DMS79 treated with DMSO at 0.1 percent for 48 hours (cell line): ENCODE measurements around the gene LFNG.
"Not testable (repeated sequence)": the region's sequence is repeated elsewhere in the genome, so short reads cannot be mapped to it uniquely, and the experiment has no call there.

ENCODE experiments used
- DNase-seq: peaks from one replicate; lab custom pipeline; 2025; lab: John Stamatoyannopoulos, UW

LFNG gene

GRCh38 chr7:2544541-2545188 is 25.1 kb downstream of the LFNG start:
- no peak for DNase-seq

- no peak for DNase-seq
Observed at GRCh38 chr7:2545746-2546425, 26.3 kb downstream of the LFNG start.

- no peak for DNase-seq
Observed at GRCh38 chr7:2546776-2547586, 27.4 kb downstream of the LFNG start.

GRCh38 chr7:2551418-2551817 is 31.8 kb downstream of the LFNG start:
- DNase-seq = no peak

DNA sequence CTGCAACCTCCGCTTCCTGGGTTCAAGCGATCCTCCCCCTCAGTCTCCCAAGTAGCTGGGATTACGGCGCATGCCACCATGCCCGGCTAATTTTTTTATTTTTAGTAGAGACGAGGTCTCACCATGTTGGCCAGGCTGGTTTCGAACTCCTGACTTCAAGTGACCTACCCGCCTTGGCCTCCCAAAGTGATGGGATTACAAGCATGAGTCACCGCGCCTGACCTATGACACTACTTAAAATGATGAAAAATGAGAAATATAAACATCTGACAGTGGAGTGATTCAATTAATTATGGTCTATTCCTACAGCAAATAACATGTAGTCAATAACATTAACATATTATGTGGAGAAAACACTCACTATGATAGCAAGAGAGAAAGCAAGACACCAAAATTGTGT is 33.5 kb downstream of the LFNG start:
- DNase-seq = no peak

- DNase-seq = no peak
Observed at GRCh38 chr7:2553831-2554581, 34.4 kb downstream of the LFNG start.

- DNase-seq = no peak
Observed at GRCh38 chr7:2554661-2555111, 35.1 kb downstream of the LFNG start.

DNA sequence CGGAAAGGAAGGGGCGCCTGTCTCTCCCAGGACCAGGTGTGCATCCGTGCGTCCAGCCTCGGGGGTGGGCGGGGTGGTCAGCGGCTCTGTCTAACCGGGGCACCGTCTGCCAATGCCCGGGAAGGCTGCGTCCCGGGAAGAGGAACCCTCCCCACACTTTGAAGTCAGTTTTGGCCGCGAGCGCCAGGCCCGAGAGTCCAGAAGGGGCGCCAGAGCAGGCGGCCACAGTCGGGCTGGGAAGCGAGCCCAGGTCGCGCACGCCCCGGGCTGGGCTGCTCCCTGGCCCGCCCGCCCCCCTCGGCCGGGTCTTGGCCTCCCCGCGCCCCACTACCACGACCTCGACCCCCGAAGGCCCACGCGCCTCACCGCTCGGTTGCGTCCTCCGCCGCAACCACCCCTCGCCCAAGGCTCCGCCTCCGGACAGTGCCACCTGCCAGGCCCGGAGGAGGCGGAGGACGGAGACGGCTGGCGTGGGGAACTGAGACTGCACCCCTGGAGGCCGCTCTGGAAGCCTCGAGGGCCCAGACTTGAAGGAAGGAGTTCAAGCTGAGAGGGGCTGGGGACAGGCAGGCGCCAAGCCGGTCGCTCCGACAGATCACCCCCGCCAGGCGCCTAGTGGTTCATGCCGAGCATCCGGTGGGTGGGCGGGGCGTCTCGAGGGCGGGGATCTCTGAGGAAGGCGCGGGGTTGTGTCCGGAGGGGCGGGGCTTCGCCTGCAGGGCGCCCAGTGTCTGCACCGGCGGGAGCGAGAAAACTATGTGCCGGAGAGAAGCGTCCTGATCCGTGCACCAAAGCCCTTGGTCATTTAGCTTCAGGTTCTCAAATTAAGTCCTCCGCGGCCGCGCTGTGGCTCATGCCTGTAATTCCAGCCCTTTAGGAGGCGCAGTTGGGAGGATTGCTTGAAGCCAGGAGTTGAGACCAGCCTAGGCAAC is 35.8 kb downstream of the LFNG start, which contains the start of gene BRAT1:
Gene BRAT1 (minus strand): TSS at position 404 of the 932 bp plus-strand sequence. CDS start 1,093 bp downstream, outside the sequence.
- peak; percentile 87 for DNase-seq

DNA sequence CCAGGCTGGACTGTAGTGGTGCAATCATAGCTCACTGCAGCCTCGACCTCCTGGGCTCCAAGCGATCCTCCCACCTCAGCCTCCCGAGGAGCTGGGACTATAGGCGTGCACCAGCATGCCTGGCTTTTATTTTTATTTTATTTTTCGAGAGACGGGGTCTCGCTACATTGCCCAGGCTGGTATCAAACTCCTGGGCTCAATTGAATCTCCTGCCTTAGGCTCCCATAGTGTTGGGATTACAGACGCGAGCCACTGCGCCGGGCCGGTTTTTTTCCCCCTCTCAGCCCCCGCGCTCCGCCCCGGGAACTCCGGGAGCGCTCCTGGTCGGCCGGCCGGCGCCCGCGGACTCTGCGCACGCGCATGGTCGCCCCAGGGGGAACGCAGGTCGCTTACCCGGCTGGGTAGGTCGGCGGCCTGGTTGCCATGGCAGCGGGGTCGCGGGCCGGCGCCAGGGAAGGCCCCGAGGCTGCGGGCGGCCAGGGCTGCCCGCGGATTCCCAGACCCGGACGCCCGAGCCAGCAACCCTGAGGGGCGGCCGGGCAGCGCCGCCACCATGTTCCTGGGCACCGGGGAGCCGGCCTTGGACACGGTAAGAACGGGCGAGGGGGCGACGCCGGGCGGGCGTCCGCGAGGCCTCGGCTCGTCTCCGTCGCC is 39.2 kb downstream of the LFNG start, which contains the start of gene IQCE:
Gene IQCE (plus strand): TSS at position 351 of the 654 bp plus-strand sequence. CDS start 203 bp downstream, at position 554.
- DNase-seq = peak; percentile 77

- no peak for DNase-seq
Observed at GRCh38 chr7:2559283-2559950, 39.8 kb downstream of the LFNG start.

DNA sequence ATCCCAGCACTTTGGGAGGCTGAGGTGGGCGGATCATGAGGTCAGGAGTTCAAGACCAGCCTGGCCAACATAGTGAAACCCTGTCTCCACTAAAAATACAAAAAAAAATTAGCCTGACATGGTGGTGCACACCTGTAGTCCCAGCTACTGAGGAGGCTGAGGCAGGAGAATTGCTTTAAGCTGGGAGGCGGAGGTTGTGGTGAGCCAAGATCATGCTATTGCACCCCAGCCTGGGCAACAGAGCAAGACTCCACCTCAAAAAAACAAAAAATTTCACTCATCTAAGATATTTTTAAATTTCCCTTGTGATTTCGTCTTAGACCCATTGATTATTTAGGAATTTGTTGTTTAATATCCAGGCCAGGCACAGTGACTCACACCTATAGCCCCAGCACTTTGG is 44.4 kb downstream of the LFNG start:
- not testable (repeated sequence) for DNase-seq

GRCh38 chr7:2564970-2565540 is 45.5 kb downstream of the LFNG start:
- DNase-seq = peak; percentile 10

- no peak for DNase-seq
Observed at GRCh38 chr7:2566348-2566889, 46.8 kb downstream of the LFNG start.

GRCh38 chr7:2566890-2567678 is 47.5 kb downstream of the LFNG start:
- no peak for DNase-seq

DNA sequence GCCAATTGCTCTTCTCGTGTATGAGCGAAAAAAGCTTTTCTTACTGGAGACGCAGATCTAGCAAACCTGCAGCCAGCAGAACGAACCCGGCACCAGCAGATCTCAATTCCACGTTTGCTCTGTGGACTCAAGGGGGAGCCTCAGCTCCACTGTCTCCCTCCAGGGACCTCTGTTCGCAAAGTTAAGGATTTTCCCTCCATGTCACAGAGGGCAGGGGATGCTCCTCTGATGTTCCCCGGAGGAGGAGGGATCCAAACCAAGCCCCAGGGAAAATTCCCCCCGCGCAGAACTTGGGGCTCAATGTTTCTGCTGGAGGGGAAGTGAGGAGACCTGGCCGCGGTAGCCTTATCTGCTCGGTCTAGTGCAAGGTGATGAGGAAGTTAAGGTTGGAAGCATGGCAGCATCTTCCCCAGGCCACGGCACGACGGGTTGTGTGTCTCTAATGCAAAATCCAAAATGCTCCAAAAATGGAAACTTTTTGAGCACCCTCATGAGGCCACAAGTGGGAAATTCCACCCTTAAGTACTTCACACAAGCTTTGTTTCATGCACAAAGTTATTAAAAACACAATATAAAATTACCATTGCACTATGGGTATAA is 48.2 kb downstream of the LFNG start:
- DNase-seq = peak; percentile 4

- DNase-seq = no peak
Observed at GRCh38 chr7:2568521-2569223, 49.1 kb downstream of the LFNG start.

DNA sequence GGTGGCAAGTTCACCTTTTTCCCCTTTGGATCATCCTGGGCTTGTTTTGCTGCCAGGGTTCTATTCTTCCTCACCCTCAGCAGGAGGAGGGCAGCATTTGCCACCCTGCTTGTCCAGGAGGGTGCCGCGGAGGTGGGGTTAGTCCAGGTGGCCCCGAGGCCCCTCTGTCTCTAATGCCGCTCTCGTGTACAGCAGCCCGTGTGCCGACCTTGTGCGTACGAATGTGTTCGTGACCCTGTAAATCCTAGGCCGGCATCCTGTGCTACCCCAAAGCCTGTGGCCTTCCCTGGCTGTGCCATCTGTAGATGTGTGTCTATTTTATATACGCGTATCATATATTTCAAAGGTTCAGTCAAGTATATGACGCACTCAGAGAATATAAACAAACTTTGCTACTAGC is 49.8 kb downstream of the LFNG start:
- DNase-seq = no peak
